Measurements from ENCODE around the gene SH3BP2.

DNA sequence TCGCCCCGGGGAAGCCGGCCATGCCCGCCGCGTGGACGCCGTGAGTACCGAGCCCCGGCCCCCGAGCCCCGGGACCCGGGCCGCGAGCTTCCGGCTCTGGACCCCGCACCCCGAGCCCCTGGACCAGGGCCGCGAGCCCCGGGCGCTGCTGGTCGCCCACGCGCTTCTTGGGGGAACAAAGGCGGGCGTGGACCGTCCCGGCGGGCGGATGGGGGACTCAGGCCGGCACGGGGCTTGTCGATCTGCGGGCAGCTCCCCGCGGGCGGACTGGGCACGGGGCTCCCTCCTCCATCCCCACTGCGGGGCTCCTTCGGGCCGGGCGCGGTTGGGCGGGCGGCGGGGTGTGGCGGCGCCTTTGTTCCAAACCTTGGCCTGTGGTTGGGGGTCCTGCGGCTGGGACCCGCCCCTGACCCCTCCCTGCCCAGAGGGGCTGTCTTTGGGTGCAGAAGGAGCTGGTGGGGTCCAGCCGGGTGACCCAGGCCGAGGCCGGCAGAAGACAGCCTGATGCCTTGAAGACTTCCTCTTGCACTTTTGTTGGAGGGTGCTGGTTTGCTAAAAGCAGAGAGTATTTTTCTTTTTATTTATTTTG is 25.6 kb downstream of the SH3BP2 start:
- TF ChIP-seq, protein P1, sequence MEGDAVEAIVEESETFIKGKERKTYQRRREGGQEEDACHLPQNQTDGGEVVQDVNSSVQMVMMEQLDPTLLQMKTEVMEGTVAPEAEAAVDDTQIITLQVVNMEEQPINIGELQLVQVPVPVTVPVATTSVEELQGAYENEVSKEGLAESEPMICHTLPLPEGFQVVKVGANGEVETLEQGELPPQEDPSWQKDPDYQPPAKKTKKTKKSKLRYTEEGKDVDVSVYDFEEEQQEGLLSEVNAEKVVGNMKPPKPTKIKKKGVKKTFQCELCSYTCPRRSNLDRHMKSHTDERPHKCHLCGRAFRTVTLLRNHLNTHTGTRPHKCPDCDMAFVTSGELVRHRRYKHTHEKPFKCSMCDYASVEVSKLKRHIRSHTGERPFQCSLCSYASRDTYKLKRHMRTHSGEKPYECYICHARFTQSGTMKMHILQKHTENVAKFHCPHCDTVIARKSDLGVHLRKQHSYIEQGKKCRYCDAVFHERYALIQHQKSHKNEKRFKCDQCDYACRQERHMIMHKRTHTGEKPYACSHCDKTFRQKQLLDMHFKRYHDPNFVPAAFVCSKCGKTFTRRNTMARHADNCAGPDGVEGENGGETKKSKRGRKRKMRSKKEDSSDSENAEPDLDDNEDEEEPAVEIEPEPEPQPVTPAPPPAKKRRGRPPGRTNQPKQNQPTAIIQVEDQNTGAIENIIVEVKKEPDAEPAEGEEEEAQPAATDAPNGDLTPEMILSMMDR (IDR thresholded peaks at IDR 0.05) = no peak
- no peak for TF ChIP-seq POLR2A (IDR thresholded peaks at IDR 0.05)

Measured in Peyer's patch (tissue), 4 donors.